ENCODE data around the gene FGG. TPM values are rescaled to one million over a fixed set of nuclear protein-coding genes. Genes with fewer than 3 reads are reported as not detected.

The FGG gene
- total RNA-seq, 120 experiments from 2014 or later: 0.34 to 0.65 TPM; not detected in 118

Other genes starting within 250 kb of the FGG start
- 10 to 100 TPM in 106 of 120 experiments, 1 to 10 TPM in 14; 6.0 to 24.0 (median 14.7) TPM for gene DCHS2, start 120.9 kb downstream of the FGG start, total RNA-seq
- gene PLRG1, start 62.3 kb downstream of the FGG start, total RNA-seq: 10 to 100 TPM; 42.2 to 96.5 (median 73.6) TPM
- not detected for gene FGB, start 49.6 kb downstream of the FGG start, total RNA-seq
- gene FGA, start 21.9 kb downstream of the FGG start, total RNA-seq: under 1 TPM in 3 of 120 experiments, not detected in 117; 0.24 to 0.30 (median 0.30) TPM
- gene LRAT, start 131.3 kb upstream of the FGG start, total RNA-seq: 1 to 10 TPM in 93 of 120 experiments, under 1 TPM in 27; 0.44 to 4.9 (median 1.5) TPM
- gene RBM46, start 168.6 kb upstream of the FGG start, total RNA-seq: under 1 TPM in 24 of 120 experiments, not detected in 96; 0.11 to 0.83 (median 0.22) TPM